H1 (cell line): ENCODE data around the gene WDR90. TPM values are rescaled to one million over a fixed set of nuclear protein-coding genes. Genes with fewer than 3 reads are reported as not detected.

Experiments used
- MAFK ChIP-seq: IDR thresholded peaks from 2 replicates; pipeline ENCODE4 v1.6.1; 2012; ENCODE audit warnings: low read depth, mild to moderate bottlenecking, improper control_type of control experiment, low read length
- RAD21 ChIP-seq, 2 experiments: IDR thresholded peaks in 1 of 2; conservative IDR thresholded peaks in 1 of 2; 2 replicates each; pipeline ENCODE4 v1.6.1; 2011; ENCODE audit warnings: low read depth in 2 of 2, low read length in 2 of 2, improper control_type of control experiment in 1 of 2, inconsistent platforms in 1 of 2, mild to moderate bottlenecking in 1 of 2, moderate library complexity in 1 of 2
- SAP30 ChIP-seq: fragments of 300-600 bp; sonication (generic); IDR thresholded peaks from 2 replicates; pipeline ENCODE4 v1.7.1; 2012; ENCODE audit warnings: low read length, moderate library complexity, mild to moderate bottlenecking, inconsistent platforms; ENCODE audit not compliant: insufficient read depth, insufficient replicate concordance
- SIN3A ChIP-seq, 2 experiments: IDR thresholded peaks in 1 of 2; conservative IDR thresholded peaks in 1 of 2; 2 replicates each; pipeline ENCODE4 v1.6.1; 2011 to 2012; ENCODE audit warnings: low read length in 2 of 2, improper control_type of control experiment in 1 of 2, low read depth in 1 of 2, mild to moderate bottlenecking in 1 of 2
- TAF7 ChIP-seq: optimal IDR thresholded peaks from 2 replicates; pipeline ENCODE3; 2011; ENCODE audit warnings: low read depth, mild to moderate bottlenecking, inconsistent platforms, low read length, moderate library complexity, borderline replicate concordance
- polyA plus RNA-seq, 7 experiments: library from polyadenylated mRNA; depleted of rRNA in 3 of 7; stranded (reverse) in 5 of 7; unstranded in 2 of 7; fragments of >200 nt in 5 of 7; fragments of 200-250 nt in 2 of 7; gene quantifications; 1 replicate in 5 of 7; 2 replicates in 1 of 7; 4 replicates in 1 of 7; pipeline versions ENCODE4 v1.2.1 to v1.2.3, GENCODE V29; 2011 to 2013; ENCODE audit warnings: missing spikeins in 2 of 7, mixed read lengths in 2 of 7
- total RNA-seq: library from RNA; stranded (reverse); fragmentation: NEBNext Ultra II Directional; extraction: Animal tissue kit (Norgen Biotek cat#: 25700); gene quantifications from 2 replicates; pipeline ENCODE4 v1.2.1, GENCODE V29; 2021

The WDR90 gene
- total and polyA plus RNA-seq, 2 of the 8 experiments (the other 6 are each of a cell fraction or from before 2014, with no cell fraction given): 24.0 to 47.2 TPM

GRCh38 chr16:709566-710499, 60.7 kb downstream of the WDR90 start (continued):
- TF ChIP-seq MAFK (peak; percentile 9; the same call in 1 of the 2 replicates), RAD21 (IDR thresholded peaks at IDR 0.05 in 1 of 2, conservative IDR thresholded peaks at IDR 0.05 in 1 of 2; ENCODE audit: low read depth in 2 of 2, low read length in 2 of 2) (no peak), SAP30 (no peak), SIN3A (conservative IDR thresholded peaks at IDR 0.05 in 1 of 2, IDR thresholded peaks at IDR 0.05 in 1 of 2; ENCODE audit: low read depth in 1 of 2, low read length in 2 of 2) (0 out of 4 replicates have a peak, but pooled peaks of 1 of the 2 experiments have one; percentile 63), TAF7 (no peak)
